H1 (cell line): ENCODE data around the gene RERE. TPM values are rescaled to one million over a fixed set of nuclear protein-coding genes. Genes with fewer than 3 reads are reported as not detected.
A peak's percentile ranks its signal among the peaks of the same experiment; 100 is the strongest.

ENCODE experiments used
- CTCF ChIA-PET: fragments of 300-600 bp; sonication (Branson Sonifier 250); formaldehyde crosslinking; loops from one replicate; lab custom pipeline; 2021; ENCODE audit not compliant: partially characterized antibody; lab: Charles Lee
- POLR2A ChIA-PET: fragments of 300-600 bp; sonication (Branson Sonifier 250); formaldehyde crosslinking; loops from one replicate; lab custom pipeline; 2021; ENCODE audit warnings: inconsistent platforms; ENCODE audit not compliant: partially characterized antibody; lab: Charles Lee
- DNase-seq, 2 experiments: peaks; one replicate each; pipeline versions ENCODE4 v3.0.0 to v3.0.0-alpha.2; 2010 to 2022; ENCODE audit warnings: low spot score in 2 of 2, low read depth in 1 of 2, mixed read lengths in 1 of 2
- FAIRE-seq: peaks from 2 replicates; lab custom pipeline; 2011; peaks lifted over from hg19 to GRCh38; lab: Jason Lieb, UNC
- H2AFZ ChIP-seq: 2 replicates; pipeline ENCODE4 v1.8.1; 2012; ENCODE audit warnings: low read length, inconsistent platforms
- H2AK5ac ChIP-seq: 2 replicates; pipeline ENCODE4 v1.6.1; 2013; ENCODE audit warnings: low read depth, low read length
- H2BK120ac ChIP-seq: replicated peaks from 2 replicates; pipeline ENCODE3; 2013; ENCODE audit warnings: low read depth, low read length, inconsistent platforms
- H2BK12ac ChIP-seq: 2 replicates; pipeline ENCODE4 v1.6.1; 2013; ENCODE audit warnings: low read depth, low read length
- H2BK15ac ChIP-seq: 2 replicates; pipeline ENCODE4 v1.6.1; 2013; ENCODE audit warnings: low read length
- H2BK20ac ChIP-seq: 2 replicates; pipeline ENCODE4 v1.6.1; 2013; ENCODE audit warnings: low read length
- H2BK5ac ChIP-seq: 2 replicates; pipeline ENCODE4 v1.6.1; 2013; ENCODE audit warnings: low read depth, low read length
- H3K14ac ChIP-seq: 2 replicates; pipeline ENCODE4 v1.6.1; 2013; ENCODE audit warnings: inconsistent platforms; ENCODE audit not compliant: insufficient read length
- H3K18ac ChIP-seq: 2 replicates; pipeline ENCODE4 v1.6.1; 2013; ENCODE audit warnings: low read length; ENCODE audit errors: extremely low read depth
- H3K23ac ChIP-seq: 2 replicates; pipeline ENCODE4 v1.6.1; 2013; ENCODE audit warnings: inconsistent platforms; ENCODE audit not compliant: insufficient read length
- H3K23me2 ChIP-seq: 2 replicates; pipeline ENCODE4 v1.6.1; 2013; ENCODE audit warnings: low read depth, low read length
- H3K27ac ChIP-seq: 2 replicates; pipeline ENCODE4 v1.6.1; 2011; ENCODE audit warnings: low read depth, low read length, inconsistent platforms
- H3K27me3 ChIP-seq, 4 experiments: replicated peaks in 1 of 4; 1 replicate in 1 of 4; 2 replicates in 3 of 4; pipeline versions ENCODE4 v1.6.1 to v1.8.1; 2011 to 2013; ENCODE audit warnings: low read length in 3 of 4, mild to moderate bottlenecking in 3 of 4, inconsistent platforms in 2 of 4, mixed read lengths in 2 of 4, moderate library complexity in 1 of 4; ENCODE audit not compliant: control insufficient read depth in 3 of 4, insufficient read depth in 3 of 4; ENCODE audit errors: extremely low read depth in 1 of 4
- H3K36me3 ChIP-seq, 4 experiments: 2 replicates each; pipeline versions ENCODE4 v1.6.1 to v1.8.1; 2011 to 2013; ENCODE audit warnings: mild to moderate bottlenecking in 4 of 4, low read length in 3 of 4, moderate library complexity in 2 of 4, control low read depth in 1 of 4, inconsistent platforms in 1 of 4; ENCODE audit not compliant: insufficient read depth in 4 of 4, control insufficient read depth in 2 of 4
- H3K4ac ChIP-seq: replicated peaks from 2 replicates; pipeline ENCODE3; 2013; ENCODE audit warnings: low read length, low read depth, mixed read lengths, inconsistent platforms; ENCODE audit not compliant: insufficient read length
- H3K4me1 ChIP-seq, 4 experiments: replicated peaks in 1 of 4; 1 replicate in 1 of 4; 2 replicates in 3 of 4; pipeline versions ENCODE4 v1.6.1 to v1.8.1; 2011 to 2013; ENCODE audit warnings: low read length in 3 of 4, inconsistent platforms in 2 of 4, mixed read lengths in 1 of 4; ENCODE audit not compliant: insufficient read depth in 4 of 4, control insufficient read depth in 3 of 4
- H3K4me2 ChIP-seq, 2 experiments: 2 replicates each; pipeline versions ENCODE4 v1.6.1 to v1.8.1; 2011 to 2013; ENCODE audit warnings: low read depth in 2 of 2, low read length in 2 of 2, control low read depth in 1 of 2, inconsistent platforms in 1 of 2, mild to moderate bottlenecking in 1 of 2; ENCODE audit not compliant: insufficient read depth in 1 of 2
- H3K4me3 ChIP-seq, 4 experiments: fragments of 200-600, 300-600 bp in 1 of 4; sonication (generic), shearing (Covaris generic), sonication (Bioruptor Twin) in 1 of 4; 2 replicates each; pipeline versions ENCODE4 v1.5.1 to v1.8.1; 2011 to 2016; ENCODE audit warnings: low read length in 4 of 4, low read depth in 3 of 4, control low read depth in 2 of 4, inconsistent platforms in 2 of 4, mild to moderate bottlenecking in 2 of 4, mixed read lengths in 1 of 4, moderate library complexity in 1 of 4; ENCODE audit not compliant: insufficient read depth in 2 of 4; ENCODE audit errors: extremely low read depth in 1 of 4
- H3K56ac ChIP-seq: replicated peaks from 2 replicates; pipeline ENCODE3; 2013; ENCODE audit warnings: low read depth, mild to moderate bottlenecking, mixed read lengths, low read length, inconsistent platforms; ENCODE audit not compliant: insufficient read length
- H3K79me1 ChIP-seq: 2 replicates; pipeline ENCODE4 v1.6.1; 2013; ENCODE audit warnings: low read depth, low read length, control low read depth
- H3K79me2 ChIP-seq, 2 experiments: 2 replicates each; pipeline versions ENCODE4 v1.6.1 to v1.8.1; 2012 to 2013; ENCODE audit warnings: low read length in 2 of 2, mild to moderate bottlenecking in 2 of 2, inconsistent platforms in 1 of 2; ENCODE audit not compliant: insufficient read depth in 2 of 2, control insufficient read depth in 1 of 2
- H3K9ac ChIP-seq, 4 experiments: replicated peaks in 1 of 4; 1 replicate in 1 of 4; 2 replicates in 3 of 4; pipeline versions ENCODE4 v1.6.1 to v1.8.1; 2011 to 2013; ENCODE audit warnings: low read depth in 3 of 4, low read length in 3 of 4, control low read depth in 2 of 4, mild to moderate bottlenecking in 2 of 4, moderate library complexity in 2 of 4, inconsistent platforms in 1 of 4; ENCODE audit errors: extremely low read depth in 1 of 4
- H3K9me3 ChIP-seq, 2 experiments: 2 replicates each; pipeline versions ENCODE4 v1.6.1 to v1.8.1; 2012 to 2013; ENCODE audit warnings: mild to moderate bottlenecking in 2 of 2, moderate library complexity in 2 of 2, control low read depth in 1 of 2, inconsistent platforms in 1 of 2, low read depth in 1 of 2, low read length in 1 of 2, mixed read lengths in 1 of 2; ENCODE audit not compliant: insufficient read depth in 2 of 2
- H4K20me1 ChIP-seq, 2 experiments: replicated peaks in 1 of 2; 2 replicates each; pipeline versions ENCODE3 to v1.8.1; 2011 to 2013; ENCODE audit warnings: inconsistent platforms in 2 of 2, low read length in 2 of 2, mild to moderate bottlenecking in 1 of 2; ENCODE audit not compliant: insufficient read depth in 2 of 2, control insufficient read depth in 1 of 2
- H4K5ac ChIP-seq: 2 replicates; pipeline ENCODE4 v1.6.1; 2013; ENCODE audit warnings: low read length, low read depth, mixed read lengths, inconsistent platforms; ENCODE audit not compliant: insufficient read length
- H4K8ac ChIP-seq: 2 replicates; pipeline ENCODE4 v1.8.0; 2013; ENCODE audit warnings: mild to moderate bottlenecking, moderate library complexity, low read length, inconsistent platforms; ENCODE audit not compliant: insufficient read depth; ENCODE audit errors: extremely low read depth
- H4K91ac ChIP-seq: replicated peaks from 2 replicates; pipeline ENCODE3; 2013; ENCODE audit warnings: low read length, mixed read lengths, inconsistent platforms; ENCODE audit not compliant: insufficient read length
- ASH2L ChIP-seq: fragments of 200-600, 300-600 bp; sonication (generic); IDR thresholded peaks from one replicate; pipeline ENCODE4 v1.7.1; 2017; ENCODE audit warnings: low read length
- CREB1 ChIP-seq: IDR thresholded peaks from 2 replicates; pipeline ENCODE4 v1.6.1; 2012; ENCODE audit warnings: inconsistent platforms
- WGBS, 2 experiments: shearing (Covaris generic) in 1 of 2; methylation state at CpG; one replicate each; pipeline versions ENCODE4 v1.1.6 to v1.1.7; 2013 to 2015; ENCODE audit warnings: low lambda C conversion rate in 2 of 2, mixed read lengths in 2 of 2, inconsistent platforms in 1 of 2, low coverage in 1 of 2, missing lambda C conversion rate in 1 of 2; ENCODE audit not compliant: insufficient replicate concordance in 2 of 2, insufficient coverage in 1 of 2, insufficient read length in 1 of 2; ENCODE audit errors: extremely low coverage in 1 of 2, missing lambda C conversion rate in 1 of 2; 5-methylcytosine and 5-hydroxymethylcytosine counted together
- polyA plus RNA-seq, 7 experiments: library from polyadenylated mRNA; depleted of rRNA in 3 of 7; stranded (reverse) in 5 of 7; unstranded in 2 of 7; fragments of >200 nt in 5 of 7; fragments of 200-250 nt in 2 of 7; gene quantifications; 1 replicate in 5 of 7; 2 replicates in 1 of 7; 4 replicates in 1 of 7; pipeline versions ENCODE4 v1.2.1 to v1.2.3, GENCODE V29; 2011 to 2013; ENCODE audit warnings: missing spikeins in 2 of 7, mixed read lengths in 2 of 7
- total RNA-seq: library from RNA; stranded (reverse); fragmentation: NEBNext Ultra II Directional; extraction: Animal tissue kit (Norgen Biotek cat#: 25700); gene quantifications from 2 replicates; pipeline ENCODE4 v1.2.1, GENCODE V29; 2021

RERE gene
- total and polyA plus RNA-seq, 2 of the 8 experiments (the other 6 are each of a cell fraction or from before 2014, with no cell fraction given), result 15.3 to 142 TPM

- H3K23ac ChIP-seq, result no peak overlapping the region
- H3K79me2 ChIP-seq, result peaks cover 0 to 60% of the 10 kb centered on the region in 2 experiments; a peak in 3 of 4 replicates
- H2AFZ ChIP-seq, result no peak overlapping the region
- H3K4me3 ChIP-seq, result peak overlapping the region; percentile 50 to 69 (median 60); a peak in 7 of 8 replicates
- no peak for DNase-seq
- no peak for FAIRE-seq
- H2BK5ac ChIP-seq, result peak overlapping the region; percentile 89
- peak overlapping the region; percentile 59; the same call in 1 of the 2 replicates for H2AK5ac ChIP-seq
- peak overlapping the region; percentile 43 for H3K18ac ChIP-seq
- no peak overlapping the region for H3K56ac ChIP-seq
- peak overlapping the region; percentile 68 to 96 for H3K4me2 ChIP-seq
- no peak overlapping the region for H3K4ac ChIP-seq
- peak overlapping the region; percentile 73 for H2BK12ac ChIP-seq
- POLR2A ChIA-PET, result interaction anchor here (0.6 to 1.7 kb wide), 8 partner anchors 10 to 271 kb away, joined by 3 to 5 read pairs (median 4); no protein-coding TSS in a partner anchor
- H3K9me3 ChIP-seq, result no peaks in the 10 kb centered on the region
- H3K27me3 ChIP-seq, result no peaks in the 10 kb centered on the region
- peak overlapping the region; percentile 83; the same call in 1 of the 2 replicates for H2BK15ac ChIP-seq
- peaks cover 0 to 4% (median 0%) of the 10 kb centered on the region in 4 experiments; a peak in 4 of 8 replicates for H3K36me3 ChIP-seq
- no peak overlapping the region for H2BK120ac ChIP-seq
- CTCF ChIA-PET, result interaction anchor here (0.5 to 8.5 kb wide), 8 partner anchors 15 to 302 kb away, joined by 3 to 88 read pairs (median 5); no protein-coding TSS in a partner anchor
- 0 out of 7 replicates have a peak overlapping the region, but pooled peaks of 2 of the 4 experiments have one; percentile 11 to 32 for H3K9ac ChIP-seq
- H4K8ac ChIP-seq, result no peak overlapping the region
- peaks cover 15 to 22% (median 18%) of the 10 kb centered on the region in 4 experiments for H3K4me1 ChIP-seq
- TF ChIP-seq ASH2L (peak; percentile 28), CREB1 (no peak)
- H2BK20ac ChIP-seq, result peak overlapping the region; percentile 23; the same call in 1 of the 2 replicates
- H4K91ac ChIP-seq, result no peak overlapping the region
- peaks cover 9% of the 10 kb centered on the region; the same call in 1 of the 2 replicates for H3K79me1 ChIP-seq
- peaks cover 14% of the 10 kb centered on the region for H3K23me2 ChIP-seq
- no peak overlapping the region for H3K14ac ChIP-seq
- H3K27ac ChIP-seq, result peak overlapping the region; percentile 73
- WGBS, 2 experiments, result 62% methylated on average over 9 of the region's 9 CpGs; no CpG with 5 or more reads in 1 of the 2 experiments
- H4K20me1 ChIP-seq, result peaks cover 2 to 4% of the 10 kb centered on the region in 2 experiments
- H4K5ac ChIP-seq, result peak overlapping the region; percentile 19
Observed at GRCh38 chr1:8424539-8425116, 392.8 kb downstream of the RERE start.
